ENCODE data around the gene INIP. TPM values are rescaled to one million over a fixed set of nuclear protein-coding genes. Genes with fewer than 3 reads are reported as not detected.

The INIP gene
- total and polyA plus RNA-seq, 9 of the 15 experiments (the other 6 are each of a cell fraction or from before 2014, with no cell fraction given), result 11.9 to 87.9 (median 37.3) TPM

- H3K27me3 ChIP-seq (ENCODE audit: control insufficient read depth in 2 of 2, insufficient read depth in 2 of 2, low read length in 2 of 2), result 0 out of 5 replicates have a peak, but pooled peaks cover 0 to 2% of the 10 kb centered on the region in 2 experiments
- no peaks in the 10 kb centered on the region for H3K4me1 ChIP-seq (replicated peaks in 1 of 2; ENCODE audit: control insufficient read depth in 2 of 2, insufficient read depth in 2 of 2, low read length in 2 of 2)
- FAIRE-seq (no peak), DNase-seq (ENCODE audit: extremely low read depth in 1 of 4, low spot score in 3 of 4) (no peak), ATAC-seq (no peak)
- no peaks in the 10 kb centered on the region for H3K9me3 ChIP-seq (replicated peaks; ENCODE audit: control insufficient read depth, insufficient read depth, low read depth, low read length)
- H3K79me2 ChIP-seq (ENCODE audit: control insufficient read depth, insufficient read depth, low read length), result no peaks in the 10 kb centered on the region
- intact Hi-C loops (cut with micrococcal nuclease), result loop anchor here (5.0 to 10.0 kb wide), 2 partner anchors 125 to 153 kb away; no protein-coding TSS in a partner anchor
- H4K20me1 ChIP-seq (replicated peaks; ENCODE audit: control insufficient read depth, insufficient read depth, low read length), result no peaks in the 10 kb centered on the region
- no peak overlapping the region for H3K4me3 ChIP-seq
- in situ Hi-C loops (cut with MboI), result no loop called here
- no TSS peak for BruUV-seq (replicated peaks)
- H3K27ac ChIP-seq (ENCODE audit: extremely low read depth, low read depth, low read length), result no peak overlapping the region
- ChIA-PET POLR2A (no interaction called here), CTCF (ENCODE audit: low intra/inter-chr PET ratio) (no interaction called here)
- no peaks in the 10 kb centered on the region for H3K36me3 ChIP-seq (ENCODE audit: control insufficient read depth, insufficient read depth, low read length)
- 28% methylated on average over 2 of the region's 2 CpGs for WGBS (ENCODE audit: insufficient coverage, low coverage, missing lambda C conversion rate)
- H3K9ac ChIP-seq (ENCODE audit: insufficient read depth in 1 of 2, low read depth in 2 of 2, low read length in 2 of 2), result no peak overlapping the region
- H3K4me2 ChIP-seq (ENCODE audit: insufficient read depth, low read length), result no peak overlapping the region
- H2AFZ ChIP-seq (ENCODE audit: low read depth, low read length), result no peak overlapping the region
- no peaks in the 10 kb centered on the region for H3K9me1 ChIP-seq (ENCODE audit: control insufficient read depth, insufficient read depth, low read length)
- no peak for TF ChIP-seq JUNB (CRISPR knock-in tag; conservative IDR thresholded peaks at IDR 0.05)
- TF ChIP-seq CHD7 (IDR thresholded peaks at IDR 0.05; ENCODE audit: low read depth, low read length), result no peak
- TF ChIP-seq KDM4B (IDR thresholded peaks at IDR 0.05; ENCODE audit: borderline replicate concordance in 2 of 2, low read depth in 1 of 2), result no peak
- TF ChIP-seq HMBOX1 (IDR thresholded peaks at IDR 0.05), result no peak
- no peak for TF ChIP-seq MAZ (CRISPR knock-in tag; conservative IDR thresholded peaks at IDR 0.05 in 1 of 2, IDR thresholded peaks at IDR 0.05 in 1 of 2)
- TF ChIP-seq NCOA1 (IDR thresholded peaks at IDR 0.05; ENCODE audit: low read depth), result no peak
- no peak for TF ChIP-seq ETS2 (tag; IDR thresholded peaks at IDR 0.05; ENCODE audit: borderline replicate concordance, poor library complexity, severe bottlenecking)
Observed at GRCh38 chr9:112669326-112669725, 48.6 kb downstream of the INIP start.
